Choroid plexus epithelial cell (primary cell): ENCODE results near the gene ATP1B1.

Experiments used
- DNase-seq: peaks from one replicate; pipeline ENCODE4 v3.0.0-alpha.2; 2010; ENCODE audit warnings: low read depth
- H3K4me3 ChIP-seq: 2 replicates; pipeline ENCODE4 v1.5.1; 2011; ENCODE audit warnings: low read depth, mild to moderate bottlenecking, control low read depth, low read length, moderate library complexity
- TF ChIP-seq, protein P1 (sequence below): conservative IDR thresholded peaks from 2 replicates; pipeline ENCODE4 v1.5.1; 2011; ENCODE audit warnings: low read depth, mild to moderate bottlenecking, control low read depth, inconsistent platforms, low read length, moderate library complexity

Gene ATP1B1

DNA sequence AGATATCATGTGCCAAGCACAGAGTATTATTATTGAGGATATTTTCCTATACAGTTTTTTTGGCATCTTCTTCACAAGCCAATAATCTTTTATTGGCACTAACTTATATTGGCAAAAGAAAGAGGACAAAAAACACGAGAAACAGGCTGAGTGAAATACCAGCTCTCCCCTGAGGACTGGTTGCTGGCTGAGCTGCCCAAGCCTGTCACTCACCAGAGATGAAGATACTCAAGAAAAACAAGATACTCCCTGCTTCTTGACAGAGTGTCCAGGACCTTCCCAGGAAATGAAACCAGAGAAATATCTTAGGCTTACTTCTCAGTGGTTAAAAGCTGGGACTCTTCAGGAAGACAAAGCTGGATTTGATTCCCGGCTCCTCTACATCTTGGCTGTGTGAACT is 35.9 kb upstream of the ATP1B1 start:
- no peak for DNase-seq
- TF ChIP-seq, protein P1, sequence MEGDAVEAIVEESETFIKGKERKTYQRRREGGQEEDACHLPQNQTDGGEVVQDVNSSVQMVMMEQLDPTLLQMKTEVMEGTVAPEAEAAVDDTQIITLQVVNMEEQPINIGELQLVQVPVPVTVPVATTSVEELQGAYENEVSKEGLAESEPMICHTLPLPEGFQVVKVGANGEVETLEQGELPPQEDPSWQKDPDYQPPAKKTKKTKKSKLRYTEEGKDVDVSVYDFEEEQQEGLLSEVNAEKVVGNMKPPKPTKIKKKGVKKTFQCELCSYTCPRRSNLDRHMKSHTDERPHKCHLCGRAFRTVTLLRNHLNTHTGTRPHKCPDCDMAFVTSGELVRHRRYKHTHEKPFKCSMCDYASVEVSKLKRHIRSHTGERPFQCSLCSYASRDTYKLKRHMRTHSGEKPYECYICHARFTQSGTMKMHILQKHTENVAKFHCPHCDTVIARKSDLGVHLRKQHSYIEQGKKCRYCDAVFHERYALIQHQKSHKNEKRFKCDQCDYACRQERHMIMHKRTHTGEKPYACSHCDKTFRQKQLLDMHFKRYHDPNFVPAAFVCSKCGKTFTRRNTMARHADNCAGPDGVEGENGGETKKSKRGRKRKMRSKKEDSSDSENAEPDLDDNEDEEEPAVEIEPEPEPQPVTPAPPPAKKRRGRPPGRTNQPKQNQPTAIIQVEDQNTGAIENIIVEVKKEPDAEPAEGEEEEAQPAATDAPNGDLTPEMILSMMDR, result no peak

GRCh38 chr1:169070958-169071357 is 35.5 kb upstream of the ATP1B1 start:
- H3K4me3 ChIP-seq, result no peak overlapping the region
- TF ChIP-seq, protein P1, result no peak
- DNase-seq, result no peak

More for the DNA sequence above, 35.9 kb upstream of the ATP1B1 start:
- H3K4me3 ChIP-seq, result no peak overlapping the region

- no peak overlapping the region for H3K4me3 ChIP-seq
- DNase-seq, result no peak
- TF ChIP-seq, protein P1, result no peak
Measured at GRCh38 chr1:169072945-169073725, 33.4 kb upstream of the ATP1B1 start.

DNA sequence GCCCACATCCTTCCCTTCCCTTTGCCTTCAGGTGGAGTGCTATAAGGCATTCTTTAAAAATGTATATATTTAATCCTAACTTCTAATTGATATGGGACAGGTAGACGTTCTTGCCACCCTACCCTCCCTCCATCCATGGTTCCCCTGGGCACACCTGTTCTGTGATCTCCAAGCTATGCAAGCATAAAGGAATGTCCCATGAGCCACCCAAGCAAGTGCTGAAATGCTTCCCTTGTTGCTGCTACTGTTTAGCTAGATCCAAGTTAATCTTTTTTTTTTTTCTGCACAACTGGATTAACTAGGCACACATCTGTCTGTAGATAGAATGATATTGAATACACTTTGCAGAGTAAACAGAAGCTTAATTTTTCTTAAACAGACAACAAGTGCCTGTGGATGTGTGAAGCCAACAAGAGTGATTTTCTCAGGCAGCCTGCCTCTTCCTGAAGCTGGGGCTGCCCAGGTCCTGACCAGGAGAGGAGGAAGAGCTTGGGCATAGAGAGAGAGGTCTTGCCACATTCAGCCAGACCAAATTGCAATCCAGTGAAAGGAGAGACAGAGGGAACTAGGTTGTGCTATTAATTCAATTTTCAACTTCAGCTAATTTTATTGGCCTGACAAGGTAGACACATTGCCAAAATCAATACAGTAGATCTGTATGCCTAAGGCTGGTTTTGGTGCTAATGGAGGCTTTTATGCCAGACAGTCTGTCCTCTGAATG is 28.2 kb upstream of the ATP1B1 start:
- TF ChIP-seq, protein P1, result no peak
- DNase-seq, result no peak

GRCh38 chr1:169081503-169082123 is 24.9 kb upstream of the ATP1B1 start:
- TF ChIP-seq, protein P1, result no peak
- no peak for DNase-seq
- no peak overlapping the region for H3K4me3 ChIP-seq

More for the DNA sequence above, 28.2 kb upstream of the ATP1B1 start:
- H3K4me3 ChIP-seq, result no peak overlapping the region

DNA sequence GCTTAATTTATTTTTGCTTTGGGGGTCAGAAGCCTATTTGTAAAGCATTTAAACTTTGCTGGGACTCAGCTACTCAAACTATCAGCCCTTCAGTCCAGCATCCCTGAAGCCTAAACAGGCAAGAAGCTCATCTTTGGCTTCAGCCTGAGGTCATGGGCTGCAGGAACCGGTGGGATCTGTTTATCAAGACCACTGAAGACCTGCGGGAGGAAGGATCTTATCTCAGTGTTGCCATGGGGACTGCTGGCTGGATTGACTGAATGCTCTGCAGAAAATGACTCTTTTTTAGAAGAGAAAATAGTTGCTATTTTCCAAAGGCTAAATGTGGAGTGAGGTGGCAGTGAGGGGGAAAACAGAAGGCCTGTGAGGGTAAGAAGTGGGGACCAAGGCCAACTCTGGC is 20.6 kb upstream of the ATP1B1 start:
- TF ChIP-seq, protein P1, result no peak
- DNase-seq, result no peak

More for the DNA sequence above, 20.6 kb upstream of the ATP1B1 start:
- no peak overlapping the region for H3K4me3 ChIP-seq
